Neural cell (in vitro differentiated cells): ENCODE data around the gene CEP89.

Experiments used
- CTCF ChIP-seq: fragments of 450-650 bp; IDR thresholded peaks from 2 replicates; pipeline ENCODE4 v1.5.1; 2014; ENCODE audit warnings: antibody characterized with exemption, mild to moderate bottlenecking, moderate library complexity; ENCODE audit not compliant: poor library complexity, severe bottlenecking
- EZH2 ChIP-seq: fragments of 200-600, 300-800 bp; shearing (Covaris generic), sonication (generic); IDR thresholded peaks from 2 replicates; pipeline ENCODE4 v1.6.1; 2014; ENCODE audit warnings: antibody characterized with exemption, low read length, borderline replicate concordance, mild to moderate bottlenecking; ENCODE audit not compliant: insufficient read depth, poor library complexity, severe bottlenecking
- POLR2AphosphoS5 ChIP-seq: IDR thresholded peaks from 2 replicates; pipeline ENCODE4 v1.6.1; 2012
- RAD21 ChIP-seq: fragments of 450-650 bp; conservative IDR thresholded peaks from 2 replicates; pipeline ENCODE4 v1.6.1; 2014; ENCODE audit warnings: antibody characterized with exemption, mild to moderate bottlenecking, moderate library complexity
- TF ChIP-seq, protein P1 (sequence below): IDR thresholded peaks from 2 replicates; pipeline ENCODE4 v1.6.1; 2012; ENCODE audit warnings: borderline replicate concordance

- no peak for TF ChIP-seq POLR2AphosphoS5
- TF ChIP-seq EZH2: no peak
- no peak for TF ChIP-seq CTCF
- TF ChIP-seq, protein P1, sequence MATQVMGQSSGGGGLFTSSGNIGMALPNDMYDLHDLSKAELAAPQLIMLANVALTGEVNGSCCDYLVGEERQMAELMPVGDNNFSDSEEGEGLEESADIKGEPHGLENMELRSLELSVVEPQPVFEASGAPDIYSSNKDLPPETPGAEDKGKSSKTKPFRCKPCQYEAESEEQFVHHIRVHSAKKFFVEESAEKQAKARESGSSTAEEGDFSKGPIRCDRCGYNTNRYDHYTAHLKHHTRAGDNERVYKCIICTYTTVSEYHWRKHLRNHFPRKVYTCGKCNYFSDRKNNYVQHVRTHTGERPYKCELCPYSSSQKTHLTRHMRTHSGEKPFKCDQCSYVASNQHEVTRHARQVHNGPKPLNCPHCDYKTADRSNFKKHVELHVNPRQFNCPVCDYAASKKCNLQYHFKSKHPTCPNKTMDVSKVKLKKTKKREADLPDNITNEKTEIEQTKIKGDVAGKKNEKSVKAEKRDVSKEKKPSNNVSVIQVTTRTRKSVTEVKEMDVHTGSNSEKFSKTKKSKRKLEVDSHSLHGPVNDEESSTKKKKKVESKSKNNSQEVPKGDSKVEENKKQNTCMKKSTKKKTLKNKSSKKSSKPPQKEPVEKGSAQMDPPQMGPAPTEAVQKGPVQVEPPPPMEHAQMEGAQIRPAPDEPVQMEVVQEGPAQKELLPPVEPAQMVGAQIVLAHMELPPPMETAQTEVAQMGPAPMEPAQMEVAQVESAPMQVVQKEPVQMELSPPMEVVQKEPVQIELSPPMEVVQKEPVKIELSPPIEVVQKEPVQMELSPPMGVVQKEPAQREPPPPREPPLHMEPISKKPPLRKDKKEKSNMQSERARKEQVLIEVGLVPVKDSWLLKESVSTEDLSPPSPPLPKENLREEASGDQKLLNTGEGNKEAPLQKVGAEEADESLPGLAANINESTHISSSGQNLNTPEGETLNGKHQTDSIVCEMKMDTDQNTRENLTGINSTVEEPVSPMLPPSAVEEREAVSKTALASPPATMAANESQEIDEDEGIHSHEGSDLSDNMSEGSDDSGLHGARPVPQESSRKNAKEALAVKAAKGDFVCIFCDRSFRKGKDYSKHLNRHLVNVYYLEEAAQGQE: no peak
- TF ChIP-seq RAD21: no peak
Measured at GRCh38 chr19:32862173-32862572, 109.6 kb downstream of the CEP89 start.
